Astrocyte of the cerebellum (primary cell): ENCODE measurements around the gene CRHR1.

Source experiments
- DNase-seq: peaks from one replicate; pipeline ENCODE4 v3.0.0-alpha.2; 2011; ENCODE audit warnings: low read depth
- H3K4me3 ChIP-seq: 2 replicates; pipeline ENCODE4 v1.5.1; 2011; ENCODE audit warnings: mild to moderate bottlenecking, low read depth, low read length, moderate library complexity
- in situ Hi-C: cut with HindIII; loops from 2 replicates; pipeline ENCODE4 v1.10.0; 2017; ENCODE audit warnings: low sequenced_read_pairs
- TF ChIP-seq, protein P1 (sequence below): IDR thresholded peaks from 2 replicates; pipeline ENCODE4 v1.5.1; 2012; ENCODE audit warnings: low read length, low read depth, moderate library complexity, mild to moderate bottlenecking; ENCODE audit errors: missing control alignments

Gene CRHR1

DNA sequence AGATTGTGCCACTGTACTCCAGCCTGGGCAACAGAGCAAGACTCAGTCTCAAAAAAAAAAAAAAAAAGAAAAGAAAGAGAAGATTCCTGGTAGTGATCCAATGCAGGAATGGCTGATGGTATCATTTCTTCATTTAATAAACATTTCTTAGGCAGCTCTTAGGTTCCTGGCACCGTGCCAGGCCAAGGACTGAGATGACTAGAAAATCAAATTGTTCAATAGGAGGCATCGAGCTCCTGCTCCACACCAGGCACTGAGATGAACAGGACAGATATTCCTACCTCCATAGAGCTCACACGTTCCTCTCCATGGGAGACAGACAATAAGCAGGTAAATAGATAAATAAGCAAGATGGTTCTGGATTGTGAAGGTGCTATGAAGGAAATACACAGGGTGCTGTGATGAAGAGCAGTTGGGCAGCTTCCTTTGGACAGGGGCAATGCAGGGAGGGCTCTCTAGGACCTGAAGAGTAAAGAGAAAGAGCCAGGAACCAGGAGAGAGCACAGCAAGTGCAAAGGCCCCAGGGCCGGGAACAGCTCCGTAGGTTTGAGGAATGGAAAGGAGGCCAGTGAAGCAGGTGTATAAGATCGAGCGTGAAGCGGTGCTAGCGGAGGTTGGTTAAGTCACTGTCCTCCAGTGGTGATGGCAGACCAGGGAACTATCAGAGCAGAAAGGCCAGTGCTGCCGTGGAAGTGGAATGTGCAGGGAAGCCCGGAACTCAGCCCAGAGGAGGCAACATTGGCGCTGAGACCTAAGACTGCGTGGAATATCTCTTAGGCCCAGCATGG lies 26.5 kb upstream of the CRHR1 start:
- no peak for DNase-seq
- TF ChIP-seq, protein P1, sequence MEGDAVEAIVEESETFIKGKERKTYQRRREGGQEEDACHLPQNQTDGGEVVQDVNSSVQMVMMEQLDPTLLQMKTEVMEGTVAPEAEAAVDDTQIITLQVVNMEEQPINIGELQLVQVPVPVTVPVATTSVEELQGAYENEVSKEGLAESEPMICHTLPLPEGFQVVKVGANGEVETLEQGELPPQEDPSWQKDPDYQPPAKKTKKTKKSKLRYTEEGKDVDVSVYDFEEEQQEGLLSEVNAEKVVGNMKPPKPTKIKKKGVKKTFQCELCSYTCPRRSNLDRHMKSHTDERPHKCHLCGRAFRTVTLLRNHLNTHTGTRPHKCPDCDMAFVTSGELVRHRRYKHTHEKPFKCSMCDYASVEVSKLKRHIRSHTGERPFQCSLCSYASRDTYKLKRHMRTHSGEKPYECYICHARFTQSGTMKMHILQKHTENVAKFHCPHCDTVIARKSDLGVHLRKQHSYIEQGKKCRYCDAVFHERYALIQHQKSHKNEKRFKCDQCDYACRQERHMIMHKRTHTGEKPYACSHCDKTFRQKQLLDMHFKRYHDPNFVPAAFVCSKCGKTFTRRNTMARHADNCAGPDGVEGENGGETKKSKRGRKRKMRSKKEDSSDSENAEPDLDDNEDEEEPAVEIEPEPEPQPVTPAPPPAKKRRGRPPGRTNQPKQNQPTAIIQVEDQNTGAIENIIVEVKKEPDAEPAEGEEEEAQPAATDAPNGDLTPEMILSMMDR = no peak
- H3K4me3 ChIP-seq = no peak overlapping the region
- in situ Hi-C loops = no loop called here

DNA sequence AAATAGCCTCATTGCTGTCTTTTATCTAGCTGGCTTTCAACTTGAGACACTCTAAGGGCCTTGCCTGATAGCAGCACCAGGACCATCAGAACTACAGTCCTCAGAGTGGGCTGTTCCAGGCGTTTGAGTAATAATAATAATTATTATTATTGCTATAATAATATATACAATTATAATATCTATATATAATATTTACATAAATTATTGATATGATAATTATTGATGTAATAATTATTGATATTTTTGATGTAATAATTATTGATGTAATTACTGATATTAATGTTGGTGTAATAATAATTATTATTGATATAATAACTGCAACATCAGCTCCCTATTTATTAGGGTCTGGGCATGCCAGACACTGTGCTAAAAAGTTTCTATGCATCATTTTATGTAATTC lies 25.6 kb upstream of the CRHR1 start:
- no peak for DNase-seq
- TF ChIP-seq, protein P1 = no peak
- in situ Hi-C loops = no loop called here
- no peak overlapping the region for H3K4me3 ChIP-seq

DNA sequence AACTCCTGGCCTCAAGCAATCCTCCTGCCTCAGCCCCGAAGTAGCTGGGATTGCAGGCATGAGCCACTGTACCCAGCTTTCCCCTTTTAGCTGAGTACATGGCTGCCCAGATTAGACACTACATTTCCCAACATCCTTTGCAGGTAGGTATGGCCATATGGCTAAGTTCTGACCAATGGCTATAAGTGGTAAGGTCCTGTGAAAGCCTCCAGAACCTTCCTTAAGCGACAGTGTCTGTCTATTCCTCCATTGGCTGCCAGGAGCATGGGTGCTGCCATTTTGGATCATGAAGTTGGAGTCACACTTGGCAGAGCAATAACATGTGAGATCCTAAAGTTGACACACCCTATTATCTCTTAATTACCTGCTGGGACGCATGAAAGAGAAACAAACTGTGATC lies 24.4 kb upstream of the CRHR1 start:
- no peak overlapping the region for H3K4me3 ChIP-seq
- TF ChIP-seq, protein P1 = no peak
- no peak for DNase-seq
- in situ Hi-C loops = no loop called here

DNA sequence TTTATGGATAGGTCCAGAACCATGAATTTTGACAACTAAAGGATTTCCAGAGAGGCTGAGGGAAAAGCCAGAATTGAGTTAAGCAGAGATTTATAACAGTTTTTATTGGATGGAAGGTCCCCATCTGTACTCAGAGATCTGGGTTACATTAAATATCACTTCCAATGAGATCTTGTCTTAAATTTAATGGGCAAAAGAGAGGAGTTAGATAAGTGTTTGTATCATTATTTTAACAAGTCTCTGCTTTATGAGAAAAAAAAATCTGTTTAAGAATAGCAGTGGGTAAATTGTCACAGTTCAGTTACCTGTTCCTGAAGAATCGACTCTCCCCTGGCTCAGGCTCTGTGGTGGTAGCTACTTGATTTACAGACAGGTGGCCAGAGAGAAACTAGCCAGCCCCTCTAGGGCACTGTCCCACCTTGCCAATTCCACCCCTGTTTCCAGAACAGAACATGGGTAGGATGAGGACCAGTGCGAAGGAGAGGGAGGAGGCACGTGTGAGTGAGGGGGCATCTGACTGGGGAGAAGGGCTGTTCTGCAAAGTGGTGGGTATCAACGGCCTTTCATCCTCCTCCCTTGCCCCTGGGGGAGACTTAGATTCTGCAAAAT lies 22.1 kb upstream of the CRHR1 start:
- in situ Hi-C loops = no loop called here
- DNase-seq = no peak
- TF ChIP-seq, protein P1 = no peak
- H3K4me3 ChIP-seq = no peak overlapping the region

DNA sequence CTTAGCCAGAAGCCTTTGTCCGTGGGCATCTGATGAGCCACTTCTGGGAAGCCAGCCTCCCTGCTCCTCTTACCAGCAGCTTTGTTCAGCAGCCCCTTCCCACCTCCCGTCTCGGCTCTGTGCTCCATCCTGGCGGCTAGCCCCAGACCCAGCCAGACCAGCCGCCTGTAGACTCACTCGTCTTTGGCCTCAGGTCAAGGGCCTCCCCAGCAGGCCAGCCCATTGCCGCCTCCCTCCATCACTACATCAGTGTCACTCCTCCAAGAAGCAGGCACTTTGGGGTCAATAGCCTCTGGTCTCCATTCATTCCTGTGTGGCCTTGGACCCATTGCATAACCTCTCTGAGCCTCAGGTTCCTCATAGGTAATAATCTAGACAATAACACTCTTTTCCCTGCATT lies 20.9 kb upstream of the CRHR1 start:
- no peak for DNase-seq
- H3K4me3 ChIP-seq = no peak overlapping the region
- TF ChIP-seq, protein P1 = no peak
- in situ Hi-C loops = no loop called here

DNA sequence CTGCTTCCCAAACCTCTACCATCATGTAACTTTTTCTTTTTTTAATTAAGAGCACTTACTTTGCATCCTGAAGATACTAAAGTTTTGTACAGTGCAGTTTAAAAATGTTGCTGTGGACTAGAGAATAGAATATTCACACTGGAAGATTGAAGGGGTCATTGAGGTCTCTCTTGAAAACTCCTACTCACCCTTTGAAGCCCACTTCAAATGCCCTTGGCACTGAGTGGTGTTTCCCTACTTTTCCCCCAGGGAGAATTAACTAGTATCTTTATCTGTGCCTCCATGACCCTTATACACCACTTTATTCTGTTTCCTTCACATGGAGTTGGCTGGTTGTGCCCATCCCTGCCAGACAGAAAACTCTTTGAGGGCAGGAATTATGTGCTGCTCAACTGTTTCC lies 19.6 kb upstream of the CRHR1 start:
- in situ Hi-C loops = no loop called here

More for the DNA sequence above, 19.6 kb upstream of the CRHR1 start:
- DNase-seq = no peak
- TF ChIP-seq, protein P1 = no peak
- H3K4me3 ChIP-seq = no peak overlapping the region
